ENCODE results near the gene DNAJC30. TPM values are rescaled to one million over a fixed set of nuclear protein-coding genes. Genes with fewer than 3 reads are reported as not detected.

The DNAJC30 gene
- total RNA-seq, 4 donors from 2014 or later, result 4.5 to 7.5 (median 5.5) TPM

GRCh38 chr7:73669288-73669701 is 14.0 kb downstream of the DNAJC30 start:
- Histone ChIP-seq H3K9me3 (no peaks in the 10 kb centered on the region), H3K36me3 (no peaks in the 10 kb centered on the region), H3K27ac (replicated peaks in 1 of 4) (no peak overlapping the region), H3K4me1 (peaks cover 10 to 31% (median 19%) of the 10 kb centered on the region in 4 donors), H3K4me3 (no peak overlapping the region), H3K27me3 (no peaks in the 10 kb centered on the region)
- intact Hi-C loops (cut with DNase I), result loop anchor here (10.0 kb wide), 1 partner anchor 56 kb away; no protein-coding TSS in a partner anchor
- no peak for DNase-seq (ENCODE audit: extremely low spot score)
- 65% methylated on average over 12 of the region's 19 CpGs for WGBS
- no peak for TF ChIP-seq EP300 (IDR thresholded peaks at IDR 0.05)
- TF ChIP-seq POLR2A (IDR thresholded peaks at IDR 0.05; ENCODE audit: low read depth), result no peak
- TF ChIP-seq CTCF (IDR thresholded peaks at IDR 0.05), result no peak

- Histone ChIP-seq H3K27me3 (no peaks in the 10 kb centered on the region), H3K4me1 (peaks cover 10 to 31% (median 19%) of the 10 kb centered on the region in 4 donors), H3K36me3 (no peaks in the 10 kb centered on the region), H3K27ac (replicated peaks in 1 of 4) (no peak overlapping the region), H3K4me3 (peak overlapping the region; percentile 64 to 91 (median 75)), H3K9me3 (no peaks in the 10 kb centered on the region)
- no peak for TF ChIP-seq POLR2AphosphoS5 (IDR thresholded peaks at IDR 0.05)
- TF ChIP-seq POLR2A (IDR thresholded peaks at IDR 0.05; ENCODE audit: low read depth), result no peak
- TF ChIP-seq EP300 (IDR thresholded peaks at IDR 0.05), result no peak
- no peak for TF ChIP-seq CTCF (IDR thresholded peaks at IDR 0.05)
- DNase-seq (ENCODE audit: extremely low spot score), result no peak
- 26% methylated on average over 5 of the region's 5 CpGs for WGBS
- intact Hi-C loops (cut with DNase I), result loop anchor here (10.0 kb wide), 1 partner anchor 56 kb away; no protein-coding TSS in a partner anchor
Measured at GRCh38 chr7:73668886-73669230, 14.4 kb downstream of the DNAJC30 start.

DNA sequence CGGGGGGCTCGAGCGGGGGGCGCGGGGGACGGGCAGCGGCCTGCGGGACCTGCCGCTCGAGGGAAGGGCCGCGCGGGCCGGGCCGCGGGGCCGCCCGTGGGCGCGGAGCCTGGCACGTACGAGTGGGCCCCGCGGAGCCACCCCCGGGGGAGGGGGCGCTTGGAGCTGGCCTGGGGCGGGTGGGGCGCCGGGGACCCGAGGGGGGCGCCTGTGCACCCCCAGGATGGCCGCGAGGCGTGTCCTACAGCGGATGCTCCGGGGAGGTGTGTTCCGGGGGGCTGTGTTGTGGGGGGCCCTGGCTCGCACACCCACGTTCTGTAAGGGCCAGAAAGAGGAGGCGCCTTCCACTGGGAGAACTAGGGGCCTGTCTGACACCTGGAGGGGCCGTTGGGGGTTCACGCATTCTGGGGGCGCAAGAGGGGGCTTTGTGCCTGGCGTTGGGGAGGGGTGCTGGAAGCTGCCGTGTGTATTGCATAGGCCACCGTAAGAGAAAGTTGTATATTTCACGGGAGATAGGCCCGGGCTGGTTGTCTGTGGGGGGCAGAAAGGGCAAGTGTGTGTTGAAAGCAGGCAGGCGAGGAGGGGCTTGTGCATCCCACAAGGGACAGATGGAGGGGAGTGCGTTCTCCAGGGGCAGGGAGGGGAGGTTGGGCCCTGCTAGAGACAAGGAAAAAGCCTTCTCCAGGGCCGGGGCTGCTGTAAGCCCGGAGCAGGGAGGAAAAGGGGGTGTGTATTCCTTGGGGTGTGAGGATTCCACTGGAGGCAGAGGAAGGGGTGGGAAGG is 15.0 kb downstream of the DNAJC30 start:
- Histone ChIP-seq H3K27me3 (no peaks in the 10 kb centered on the region), H3K4me1 (peaks cover 10 to 31% (median 19%) of the 10 kb centered on the region in 4 donors), H3K4me3 (peak overlapping the region; percentile 64 to 91 (median 75)), H3K36me3 (no peaks in the 10 kb centered on the region), H3K9me3 (peaks cover 0 to 2% (median 0%) of the 10 kb centered on the region in 4 donors), H3K27ac (replicated peaks in 1 of 4) (peak overlapping the region in 1 of 4 donors; percentile 57)
- intact Hi-C loops (cut with DNase I), result loop anchor here (10.0 kb wide), 1 partner anchor 57 kb away; no protein-coding TSS in a partner anchor
- DNase-seq (ENCODE audit: extremely low spot score), result no peak
- TF ChIP-seq POLR2A (IDR thresholded peaks at IDR 0.05; ENCODE audit: low read depth) (no peak), CTCF (IDR thresholded peaks at IDR 0.05) (no peak), EP300 (IDR thresholded peaks at IDR 0.05) (no peak), POLR2AphosphoS5 (IDR thresholded peaks at IDR 0.05) (no peak)
- WGBS, result 3% methylated on average over 13 of the region's 52 CpGs

DNA sequence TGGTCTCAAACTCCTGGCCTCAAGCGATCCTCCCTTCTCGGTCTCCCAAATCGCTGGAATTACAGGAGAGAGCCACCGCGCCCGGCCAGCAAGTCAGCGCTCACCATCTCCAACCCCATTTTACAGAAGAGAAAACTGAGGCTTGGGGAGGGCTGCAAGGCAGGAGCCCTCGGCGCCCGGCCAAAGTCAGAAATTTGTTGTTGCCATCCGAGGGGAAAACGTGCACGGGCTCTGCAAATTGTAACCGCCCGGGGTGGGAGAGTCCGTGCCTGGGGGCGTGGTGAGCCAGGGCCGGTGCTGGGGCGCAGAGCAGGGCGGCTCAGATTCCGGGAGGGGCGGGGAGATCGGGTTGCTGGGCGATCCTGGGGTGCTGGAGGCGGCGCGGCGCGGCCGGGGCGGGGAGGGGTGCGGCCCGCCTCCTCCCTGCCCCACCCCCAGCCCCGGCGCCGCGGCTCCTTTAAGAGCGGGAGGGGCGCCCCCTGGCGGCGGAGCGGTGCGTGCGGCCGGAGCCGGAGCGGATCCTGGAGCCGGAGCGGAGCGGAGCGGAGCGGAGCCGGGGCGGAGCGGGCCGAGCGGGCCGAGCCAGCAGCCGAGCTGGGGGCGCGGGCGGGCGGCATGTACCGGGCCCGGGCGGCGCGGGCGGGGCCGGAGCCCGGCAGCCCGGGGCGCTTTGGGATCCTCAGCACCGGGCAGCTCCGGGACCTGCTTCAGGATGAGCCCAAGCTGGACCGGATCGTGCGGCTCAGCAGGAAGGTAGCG is 15.7 kb downstream of the DNAJC30 start, which contains the start of gene VPS37D:
Gene VPS37D (plus strand): TSS at position 488 of the 759 bp plus-strand sequence. CDS start 128 bp downstream, at position 616.
- Histone ChIP-seq H3K36me3 (no peaks in the 10 kb centered on the region), H3K4me1 (peaks cover 10 to 31% (median 19%) of the 10 kb centered on the region in 4 donors), H3K27me3 (peaks cover 0 to 5% (median 0%) of the 10 kb centered on the region in 4 donors), H3K27ac (replicated peaks in 1 of 4) (peak within 1 kb of the TSS in 1 of 4 donors; percentile 57), H3K9me3 (peaks cover 0 to 8% (median 0%) of the 10 kb centered on the region in 4 donors), H3K4me3 (peak within 1 kb of the TSS; percentile 64 to 91 (median 75))
- WGBS, result 14% methylated on average over 18 of the region's 79 CpGs
- intact Hi-C loops (cut with DNase I), result loop anchor here (2.0 to 10.0 kb wide), 2 partner anchors 57 to 61 kb away; no protein-coding TSS in a partner anchor
- DNase-seq (ENCODE audit: extremely low spot score), result peak; percentile 95
- TF ChIP-seq EP300 (IDR thresholded peaks at IDR 0.05), result no peak
- TF ChIP-seq POLR2A (IDR thresholded peaks at IDR 0.05; ENCODE audit: low read depth), result no peak
- peak; percentile 23 to 40 for TF ChIP-seq POLR2AphosphoS5 (IDR thresholded peaks at IDR 0.05)
- TF ChIP-seq CTCF (IDR thresholded peaks at IDR 0.05), result peak; percentile 85 to 94 (median 94)

All from esophagus muscularis mucosa (tissue), 4 donors.